IMR-90 (cell line): ENCODE results near the gene DYRK3. TPM values are rescaled to one million over a fixed set of nuclear protein-coding genes. Genes with fewer than 3 reads are reported as not detected.

Experiments used
- ATAC-seq: fragments of 200-7000 bp; cut with Tn5 transposase; 2 replicates; pipeline ENCODE4 v1.9.1; 2020; ENCODE audit warnings: low read depth, mild to moderate bottlenecking, moderate library complexity
- BruUV-seq: library from RNA; stranded (reverse); fragments of 400-500 nt; replicated peaks from 2 replicates; lab custom pipeline; 2021; lab: Mats Ljungman, UMichigan
- CTCF ChIA-PET: fragments of 300-600 bp; formaldehyde crosslinking; extraction: SDS; loops from one replicate; lab custom pipeline; 2021; ENCODE audit warnings: antibody characterized with exemption; lab: Yijun Ruan, JAX
- POLR2A ChIA-PET: fragments of 300-600 bp; sonication (Branson Sonifier 250); formaldehyde crosslinking; loops from one replicate; lab custom pipeline; 2022; ENCODE audit warnings: antibody characterized with exemption; ENCODE audit not compliant: unreplicated experiment; lab: Charles Lee
- DNase-seq: peaks from one replicate; pipeline ENCODE4 v3.0.0; 2013
- H2AFZ ChIP-seq: replicated peaks from 2 replicates; pipeline ENCODE3; 2013; ENCODE audit warnings: low read length, mild to moderate bottlenecking; ENCODE audit not compliant: poor library complexity
- H2AK5ac ChIP-seq: 2 replicates; pipeline ENCODE4 v1.6.1; 2013; ENCODE audit warnings: low read depth, low read length, inconsistent platforms
- H2AK9ac ChIP-seq: replicated peaks from 2 replicates; pipeline ENCODE3; 2013; ENCODE audit warnings: mild to moderate bottlenecking, low read depth, low read length, moderate library complexity; ENCODE audit not compliant: poor library complexity
- H2BK120ac ChIP-seq: 2 replicates; pipeline ENCODE4 v1.6.1; 2013; ENCODE audit warnings: low read depth, low read length, inconsistent platforms
- H2BK15ac ChIP-seq: 3 replicates; pipeline ENCODE4 v1.6.1; 2013; ENCODE audit warnings: low read depth, low read length, inconsistent platforms
- H2BK20ac ChIP-seq: 2 replicates; pipeline ENCODE4 v1.6.1; 2013; ENCODE audit warnings: low read depth, mild to moderate bottlenecking, inconsistent platforms, low read length, moderate library complexity
- H2BK5ac ChIP-seq: 2 replicates; pipeline ENCODE4 v1.6.1; 2013; ENCODE audit warnings: mild to moderate bottlenecking, low read depth, low read length, inconsistent platforms; ENCODE audit not compliant: poor library complexity, severe bottlenecking
- H3K14ac ChIP-seq: replicated peaks from 2 replicates; pipeline ENCODE4 v1.6.1; 2013; ENCODE audit warnings: low read depth, low read length, inconsistent platforms
- H3K18ac ChIP-seq: 2 replicates; pipeline ENCODE4 v1.6.1; 2013; ENCODE audit warnings: low read depth, low read length, control low read depth
- H3K23ac ChIP-seq: 2 replicates; pipeline ENCODE4 v1.6.1; 2013; ENCODE audit warnings: low read depth, low read length, inconsistent platforms
- H3K27ac ChIP-seq: 2 replicates; pipeline ENCODE4 v1.5.1; 2013; ENCODE audit warnings: mild to moderate bottlenecking, control low read depth, low read length; ENCODE audit not compliant: insufficient read depth
- H3K27me3 ChIP-seq: 2 replicates; pipeline ENCODE4 v1.6.1; 2013; ENCODE audit warnings: low read length; ENCODE audit not compliant: control insufficient read depth, insufficient read depth
- H3K36me3 ChIP-seq: 2 replicates; pipeline ENCODE4 v1.6.1; 2013; ENCODE audit warnings: low read length, mixed read lengths; ENCODE audit not compliant: control insufficient read depth, insufficient read depth
- H3K4ac ChIP-seq: 2 replicates; pipeline ENCODE4 v1.6.1; 2013; ENCODE audit warnings: low read depth, low read length, inconsistent platforms
- H3K4me1 ChIP-seq: 2 replicates; pipeline ENCODE4 v1.6.1; 2013; ENCODE audit warnings: low read length, mixed read lengths; ENCODE audit not compliant: control insufficient read depth, insufficient read depth
- H3K4me2 ChIP-seq: 2 replicates; pipeline ENCODE4 v1.6.1; 2013; ENCODE audit warnings: low read depth, mild to moderate bottlenecking, control low read depth, low read length, moderate library complexity
- H3K4me3 ChIP-seq: 2 replicates; pipeline ENCODE4 v1.5.1; 2013; ENCODE audit warnings: low read depth, mild to moderate bottlenecking, control low read depth, low read length, moderate library complexity; ENCODE audit not compliant: insufficient read depth
- H3K56ac ChIP-seq: 2 replicates; pipeline ENCODE4 v1.6.1; 2013; ENCODE audit warnings: low read length, inconsistent platforms; ENCODE audit not compliant: insufficient read depth; ENCODE audit errors: extremely low read depth
- H3K79me1 ChIP-seq, 2 experiments: 2 replicates each; pipeline ENCODE4 v1.6.1; 2013; ENCODE audit warnings: low read length in 2 of 2, inconsistent platforms in 1 of 2, low read depth in 1 of 2
- H3K9ac ChIP-seq: 2 replicates; pipeline ENCODE4 v1.6.1; 2013; ENCODE audit warnings: low read depth, low read length, control low read depth
- H3K9me1 ChIP-seq: 2 replicates; pipeline ENCODE4 v1.6.1; 2013; ENCODE audit warnings: low read length, inconsistent platforms; ENCODE audit not compliant: insufficient read depth
- H3K9me3 ChIP-seq: 2 replicates; pipeline ENCODE4 v1.6.1; 2013; ENCODE audit warnings: low read length; ENCODE audit not compliant: control insufficient read depth, insufficient read depth
- H4K20me1 ChIP-seq: 2 replicates; pipeline ENCODE4 v1.6.1; 2013; ENCODE audit warnings: low read length, inconsistent platforms; ENCODE audit not compliant: insufficient read depth
- H4K5ac ChIP-seq: 2 replicates; pipeline ENCODE4 v1.6.1; 2013; ENCODE audit warnings: mild to moderate bottlenecking, low read depth, low read length, control low read depth
- H4K8ac ChIP-seq, 2 experiments: 2 replicates each; pipeline ENCODE4 v1.6.1; 2013; ENCODE audit warnings: low read depth in 2 of 2, low read length in 2 of 2, control low read depth in 1 of 2, inconsistent platforms in 1 of 2
- H4K91ac ChIP-seq: 2 replicates; pipeline ENCODE4 v1.6.1; 2013; ENCODE audit warnings: low read depth, low read length, inconsistent platforms; ENCODE audit not compliant: insufficient read depth
- BHLHE40 ChIP-seq: fragments of 150-350 bp; IDR thresholded peaks from 2 replicates; pipeline ENCODE4 v1.6.1; 2016; ENCODE audit warnings: mild to moderate bottlenecking, low read depth, low read length
- CEBPB ChIP-seq: IDR thresholded peaks from 2 replicates; pipeline ENCODE4 v1.6.1; 2012; ENCODE audit warnings: low read depth, low read length, improper control_type of control experiment
- CHD1 ChIP-seq: IDR thresholded peaks from 2 replicates; pipeline ENCODE4 v1.6.1; 2012; ENCODE audit warnings: low read depth, low read length, improper control_type of control experiment
- CTCF ChIP-seq: conservative IDR thresholded peaks from 2 replicates; pipeline ENCODE4 v1.5.1; 2012; ENCODE audit warnings: mild to moderate bottlenecking, low read depth, low read length, improper control_type of control experiment
- MAZ ChIP-seq: IDR thresholded peaks from 2 replicates; pipeline ENCODE4 v1.6.1; 2012; ENCODE audit warnings: low read depth, mild to moderate bottlenecking, low read length, improper control_type of control experiment, moderate library complexity, borderline replicate concordance
- NFE2L2 ChIP-seq: fragments of 150-350 bp; IDR thresholded peaks from 2 replicates; pipeline ENCODE4 v1.6.1; 2016; ENCODE audit warnings: low read depth, mild to moderate bottlenecking, low read length
- RCOR1 ChIP-seq: IDR thresholded peaks from 2 replicates; pipeline ENCODE4 v1.6.1; 2012; ENCODE audit warnings: mild to moderate bottlenecking, low read length, improper control_type of control experiment; ENCODE audit not compliant: insufficient replicate concordance
- RFX5 ChIP-seq: IDR thresholded peaks from 2 replicates; pipeline ENCODE4 v1.8.0; 2012; ENCODE audit warnings: low read depth, mild to moderate bottlenecking, low read length, moderate library complexity
- WGBS, 2 experiments: methylation state at CpG; one replicate each; pipeline versions ENCODE4 v1.1.5 to v1.1.7; 2013; ENCODE audit warnings: missing lambda C conversion rate in 2 of 2; ENCODE audit not compliant: insufficient read length in 1 of 2; ENCODE audit errors: extremely low coverage in 2 of 2; 5-methylcytosine and 5-hydroxymethylcytosine counted together
- dilution Hi-C: fragments of 300-500 bp; cut with HindIII; formaldehyde crosslinking; loops from one replicate; pipeline ENCODE4 v1.14.3; 2018; ENCODE audit warnings: low sequenced_read_pairs; ENCODE audit not compliant: unreplicated experiment
- in situ Hi-C: fragments of 300-500 bp; cut with MboI; formaldehyde crosslinking; loops from 3 replicates; pipeline ENCODE4 v1.14.3; 2019; ENCODE audit warnings: low sequenced_read_pairs, inconsistent platforms, mixed read lengths
- intact Hi-C: fragments of 100-400 bp; cut with micrococcal nuclease; formaldehyde crosslinking; loops from 2 replicates; pipeline ENCODE4 v1.10.0; 2022
- polyA plus RNA-seq, 3 experiments: library from polyadenylated mRNA; depleted of rRNA; stranded (reverse); fragments of >200 nt; gene quantifications; 2 replicates each; pipeline ENCODE4 v1.2.3, GENCODE V29; 2012; ENCODE audit warnings: low replicate concordance in 1 of 3
- total RNA-seq: library from RNA; depleted of rRNA; stranded (reverse); fragments of >200 nt; gene quantifications from 2 replicates; pipeline ENCODE4 v1.2.3, GENCODE V29; 2012

The DYRK3 gene
- total and polyA plus RNA-seq, 2 of the 4 experiments (the other 2 are of a cell fraction) = 5.5 to 22.0 TPM

- no peak overlapping the region for H4K8ac ChIP-seq
- no peak overlapping the region for H4K91ac ChIP-seq
- dilution Hi-C loops = no loop called here
- no peak overlapping the region for H3K4ac ChIP-seq
- TF ChIP-seq CHD1 (no peak), CEBPB (no peak), RFX5 (no peak), MAZ (no peak), CTCF (no peak), RCOR1 (no peak), NFE2L2 (no peak), BHLHE40 (no peak)
- CTCF ChIA-PET = no interaction called here
- H3K36me3 ChIP-seq = peaks cover 39% of the 10 kb centered on the region
- H3K56ac ChIP-seq = no peak overlapping the region
- H3K79me1 ChIP-seq = no peaks in the 10 kb centered on the region
- POLR2A ChIA-PET = no interaction called here
- BruUV-seq = no TSS peak
- no peaks in the 10 kb centered on the region for H4K20me1 ChIP-seq
- peaks cover under 1% of the 10 kb centered on the region; the same call in 1 of the 2 replicates for H3K9me1 ChIP-seq
- no peak overlapping the region for H2BK20ac ChIP-seq
- H3K9me3 ChIP-seq = no peaks in the 10 kb centered on the region
- no peak overlapping the region for H4K5ac ChIP-seq
- H2BK120ac ChIP-seq = no peak overlapping the region
- H3K23ac ChIP-seq = no peak overlapping the region
- in situ Hi-C loops = no loop called here
- H2AK5ac ChIP-seq = no peak overlapping the region
- no peak overlapping the region for H3K27ac ChIP-seq
- no peak overlapping the region for H3K4me2 ChIP-seq
- H3K4me1 ChIP-seq = no peaks in the 10 kb centered on the region; the same call in 1 of the 2 replicates
- ATAC-seq = no peak
- intact Hi-C loops = no loop called here
- no peak overlapping the region for H2BK15ac ChIP-seq
- H3K4me3 ChIP-seq = no peak overlapping the region
- no peak overlapping the region for H3K18ac ChIP-seq
- no peak overlapping the region for H2AFZ ChIP-seq
- no peak overlapping the region for H2AK9ac ChIP-seq
- no peak overlapping the region for H3K14ac ChIP-seq
- WGBS, 2 experiments = no CpG with 5 or more reads among the region's 1 CpG
- no peak for DNase-seq
- H3K9ac ChIP-seq = no peak overlapping the region
- H3K27me3 ChIP-seq = no peaks in the 10 kb centered on the region
- H2BK5ac ChIP-seq = no peak overlapping the region
These were observed 39.0 kb upstream of the DYRK3 start for GRCh38 chr1:206596319-206596666.
